GM12878 (cell line): Measurements from ENCODE around the gene SIRT5.

ENCODE experiments used
- CEBPB ChIP-seq, 2 experiments: fragments of 150-350 bp in 1 of 2; IDR thresholded peaks; 2 replicates each; pipeline ENCODE4 v1.6.1; 2012 to 2014; ENCODE audit warnings: low read depth in 2 of 2, low read length in 2 of 2, borderline replicate concordance in 1 of 2, inconsistent platforms in 1 of 2
- CTCF ChIP-seq, 3 experiments: IDR thresholded peaks in 2 of 3; conservative IDR thresholded peaks in 1 of 3; 2 replicates each; pipeline ENCODE4 v1.5.1; 2011; ENCODE audit warnings: low read depth in 3 of 3, low read length in 3 of 3, mild to moderate bottlenecking in 3 of 3, control low read depth in 2 of 3, moderate library complexity in 2 of 3, inconsistent platforms in 1 of 3, mixed read lengths in 1 of 3; ENCODE audit not compliant: control insufficient read depth in 2 of 3, insufficient read depth in 1 of 3; ENCODE audit errors: extremely low read depth in 1 of 3
- EED ChIP-seq: sonication (generic); IDR thresholded peaks from 2 replicates; pipeline ENCODE4 v1.6.1; 2016; ENCODE audit warnings: antibody characterized with exemption, low read depth
- EZH2 ChIP-seq: IDR thresholded peaks from 2 replicates; pipeline ENCODE4 v1.6.1; 2012; ENCODE audit warnings: low read depth, mild to moderate bottlenecking, control low read depth, inconsistent platforms, low read length, borderline replicate concordance; ENCODE audit not compliant: control insufficient read depth
- HDAC6 ChIP-seq: fragments of 200-600 bp; sonication (generic); IDR thresholded peaks from one replicate; pipeline ENCODE4 v1.8.0; 2017; ENCODE audit warnings: antibody characterized with exemption; ENCODE audit not compliant: unreplicated experiment
- KDM1A ChIP-seq: fragments of 200-600 bp; sonication (generic); IDR thresholded peaks from 2 replicates; pipeline ENCODE4 v1.6.1; 2016; ENCODE audit warnings: borderline replicate concordance
- PML ChIP-seq: IDR thresholded peaks from 2 replicates; pipeline ENCODE4 v1.6.1; 2012; ENCODE audit warnings: low read length, inconsistent platforms
- POLR2A ChIP-seq: IDR thresholded peaks from 2 replicates; pipeline ENCODE4 v1.6.1; 2011; ENCODE audit warnings: low read depth, mild to moderate bottlenecking, low read length
- SIN3A ChIP-seq: IDR thresholded peaks from 2 replicates; pipeline ENCODE4 v1.6.1; 2012; ENCODE audit warnings: low read depth, low read length, improper control_type of control experiment
- SUZ12 ChIP-seq: fragments of 200-600 bp; sonication (generic); IDR thresholded peaks from one replicate; pipeline ENCODE4 v1.6.1; 2018; ENCODE audit warnings: antibody characterized with exemption, mild to moderate bottlenecking; ENCODE audit not compliant: unreplicated experiment
- ZBED1 ChIP-seq: IDR thresholded peaks from 2 replicates; pipeline ENCODE4 v1.6.1; 2016; ENCODE audit warnings: borderline replicate concordance
- TF ChIP-seq, protein P1 (sequence below): IDR thresholded peaks from 2 replicates; pipeline ENCODE4 v1.6.1; 2011; ENCODE audit warnings: mild to moderate bottlenecking, low read depth, low read length, moderate library complexity; ENCODE audit not compliant: insufficient replicate concordance
- TF ChIP-seq, protein P2 (sequence below): fragments of 450-650 bp; IDR thresholded peaks from 2 replicates; pipeline ENCODE4 v1.6.1; 2018; ENCODE audit warnings: borderline replicate concordance, mild to moderate bottlenecking; ENCODE audit not compliant: partially characterized antibody

- TF ChIP-seq SUZ12 (no peak), HDAC6 (no peak), PML (0 out of 2 replicates have a peak, but pooled peaks have one; percentile 7), CTCF (IDR thresholded peaks at IDR 0.05 in 2 of 3, conservative IDR thresholded peaks at IDR 0.05 in 1 of 3; ENCODE audit: control insufficient read depth in 2 of 3, extremely low read depth in 1 of 3, insufficient read depth in 1 of 3, low read depth in 3 of 3, low read length in 3 of 3) (no peak; a peak in 1 of 6 replicates), POLR2A (peak; percentile 84), KDM1A (no peak), EED (peak; percentile 71), EZH2 (no peak), SIN3A (no peak), CEBPB (IDR thresholded peaks at IDR 0.05; ENCODE audit: borderline replicate concordance in 1 of 2, low read depth in 2 of 2, low read length in 2 of 2) (no peak), ZBED1 (no peak)
- TF ChIP-seq, protein P1, sequence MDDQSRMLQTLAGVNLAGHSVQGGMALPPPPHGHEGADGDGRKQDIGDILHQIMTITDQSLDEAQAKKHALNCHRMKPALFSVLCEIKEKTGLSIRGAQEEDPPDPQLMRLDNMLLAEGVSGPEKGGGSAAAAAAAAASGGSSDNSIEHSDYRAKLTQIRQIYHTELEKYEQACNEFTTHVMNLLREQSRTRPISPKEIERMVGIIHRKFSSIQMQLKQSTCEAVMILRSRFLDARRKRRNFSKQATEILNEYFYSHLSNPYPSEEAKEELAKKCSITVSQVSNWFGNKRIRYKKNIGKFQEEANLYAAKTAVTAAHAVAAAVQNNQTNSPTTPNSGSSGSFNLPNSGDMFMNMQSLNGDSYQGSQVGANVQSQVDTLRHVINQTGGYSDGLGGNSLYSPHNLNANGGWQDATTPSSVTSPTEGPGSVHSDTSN: no peak
- TF ChIP-seq, protein P2, sequence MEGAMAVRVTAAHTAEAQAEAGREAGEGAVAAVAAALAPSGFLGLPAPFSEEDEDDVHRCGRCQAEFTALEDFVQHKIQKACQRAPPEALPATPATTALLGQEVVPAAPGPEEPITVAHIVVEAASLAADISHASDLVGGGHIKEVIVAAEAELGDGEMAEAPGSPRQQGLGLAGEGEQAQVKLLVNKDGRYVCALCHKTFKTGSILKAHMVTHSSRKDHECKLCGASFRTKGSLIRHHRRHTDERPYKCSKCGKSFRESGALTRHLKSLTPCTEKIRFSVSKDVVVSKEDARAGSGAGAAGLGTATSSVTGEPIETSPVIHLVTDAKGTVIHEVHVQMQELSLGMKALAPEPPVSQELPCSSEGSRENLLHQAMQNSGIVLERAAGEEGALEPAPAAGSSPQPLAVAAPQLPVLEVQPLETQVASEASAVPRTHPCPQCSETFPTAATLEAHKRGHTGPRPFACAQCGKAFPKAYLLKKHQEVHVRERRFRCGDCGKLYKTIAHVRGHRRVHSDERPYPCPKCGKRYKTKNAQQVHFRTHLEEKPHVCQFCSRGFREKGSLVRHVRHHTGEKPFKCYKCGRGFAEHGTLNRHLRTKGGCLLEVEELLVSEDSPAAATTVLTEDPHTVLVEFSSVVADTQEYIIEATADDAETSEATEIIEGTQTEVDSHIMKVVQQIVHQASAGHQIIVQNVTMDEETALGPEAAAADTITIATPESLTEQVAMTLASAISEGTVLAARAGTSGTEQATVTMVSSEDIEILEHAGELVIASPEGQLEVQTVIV: no peak
Observed at GRCh38 chr6:13574571-13575376, at the start of gene SIRT5.
